C4-2B (cell line): ENCODE results near the gene TFEB.

Experiments
- ZFX ChIP-seq: fragments of 450-650 bp; IDR thresholded peaks from 2 replicates; pipeline ENCODE4 v1.6.1; 2017
- TF ChIP-seq, protein P1 (sequence below): fragments of 450-650 bp; conservative IDR thresholded peaks from 2 replicates; pipeline ENCODE4 v1.5.1; 2017; ENCODE audit warnings: mild to moderate bottlenecking

DNA sequence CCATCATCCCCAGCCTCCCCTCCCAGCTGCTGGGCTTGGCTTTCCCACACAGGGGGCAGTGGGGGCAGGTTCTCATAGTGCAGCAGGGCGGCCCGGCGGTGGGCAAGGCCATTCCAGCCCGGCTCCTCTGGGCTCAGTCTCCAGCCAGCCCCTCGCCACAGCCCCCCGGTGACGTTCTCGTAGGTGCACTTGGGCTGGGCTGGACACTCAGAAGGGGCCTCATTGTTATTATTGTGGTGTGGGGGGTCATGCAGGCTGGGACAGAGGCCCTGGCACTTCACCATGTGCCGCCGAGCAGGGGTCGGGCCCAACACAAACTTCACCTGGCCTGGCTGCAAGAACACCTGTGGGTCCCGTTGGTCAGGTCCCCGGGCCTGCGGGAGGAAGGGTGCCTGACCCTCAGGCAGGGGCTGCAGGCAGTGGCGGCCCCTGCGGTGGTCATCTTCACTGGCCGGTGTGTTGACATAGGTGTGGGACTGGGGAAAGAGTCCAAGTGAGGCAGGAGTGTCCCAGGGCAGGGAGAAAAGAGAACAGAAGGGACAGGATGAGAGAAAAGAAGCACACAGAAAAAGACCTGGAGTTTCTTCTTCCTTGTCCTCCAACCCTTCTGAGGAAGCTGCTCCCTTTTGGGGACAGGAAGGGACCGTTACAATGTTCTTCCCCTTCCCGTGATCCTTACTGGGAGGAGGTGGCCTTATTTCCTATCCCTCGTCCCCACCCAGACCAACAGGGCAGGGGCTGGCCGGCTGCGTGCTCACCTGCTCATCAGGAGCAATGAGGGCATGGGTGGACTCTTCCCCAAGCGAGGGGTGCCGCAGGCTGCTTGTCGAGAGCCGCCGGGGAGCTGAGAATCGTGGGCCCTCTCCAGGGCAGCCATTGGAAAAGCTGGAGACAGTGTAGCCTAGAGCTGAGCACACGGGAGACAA is 35.9 kb upstream of the TFEB start:
- TF ChIP-seq, protein P1, sequence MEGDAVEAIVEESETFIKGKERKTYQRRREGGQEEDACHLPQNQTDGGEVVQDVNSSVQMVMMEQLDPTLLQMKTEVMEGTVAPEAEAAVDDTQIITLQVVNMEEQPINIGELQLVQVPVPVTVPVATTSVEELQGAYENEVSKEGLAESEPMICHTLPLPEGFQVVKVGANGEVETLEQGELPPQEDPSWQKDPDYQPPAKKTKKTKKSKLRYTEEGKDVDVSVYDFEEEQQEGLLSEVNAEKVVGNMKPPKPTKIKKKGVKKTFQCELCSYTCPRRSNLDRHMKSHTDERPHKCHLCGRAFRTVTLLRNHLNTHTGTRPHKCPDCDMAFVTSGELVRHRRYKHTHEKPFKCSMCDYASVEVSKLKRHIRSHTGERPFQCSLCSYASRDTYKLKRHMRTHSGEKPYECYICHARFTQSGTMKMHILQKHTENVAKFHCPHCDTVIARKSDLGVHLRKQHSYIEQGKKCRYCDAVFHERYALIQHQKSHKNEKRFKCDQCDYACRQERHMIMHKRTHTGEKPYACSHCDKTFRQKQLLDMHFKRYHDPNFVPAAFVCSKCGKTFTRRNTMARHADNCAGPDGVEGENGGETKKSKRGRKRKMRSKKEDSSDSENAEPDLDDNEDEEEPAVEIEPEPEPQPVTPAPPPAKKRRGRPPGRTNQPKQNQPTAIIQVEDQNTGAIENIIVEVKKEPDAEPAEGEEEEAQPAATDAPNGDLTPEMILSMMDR = no peak
- no peak for TF ChIP-seq ZFX
